Breast epithelium (tissue), 3 donors: ENCODE data around the gene ASTN1.

ENCODE experiments used
- POLR2A ChIP-seq: fragments of 450-650 bp; IDR thresholded peaks from one replicate; pipeline ENCODE4 v1.6.1; 2016; ENCODE audit warnings: antibody characterized with exemption, mild to moderate bottlenecking, moderate library complexity
- TF ChIP-seq, protein P1 (sequence below), 3 donors: fragments of 450-650 bp; IDR thresholded peaks; one replicate each; pipeline ENCODE4 v1.5.1; 2016 to 2017; ENCODE audit warnings: antibody characterized with exemption in 3 of 3, mild to moderate bottlenecking in 3 of 3, moderate library complexity in 3 of 3

DNA sequence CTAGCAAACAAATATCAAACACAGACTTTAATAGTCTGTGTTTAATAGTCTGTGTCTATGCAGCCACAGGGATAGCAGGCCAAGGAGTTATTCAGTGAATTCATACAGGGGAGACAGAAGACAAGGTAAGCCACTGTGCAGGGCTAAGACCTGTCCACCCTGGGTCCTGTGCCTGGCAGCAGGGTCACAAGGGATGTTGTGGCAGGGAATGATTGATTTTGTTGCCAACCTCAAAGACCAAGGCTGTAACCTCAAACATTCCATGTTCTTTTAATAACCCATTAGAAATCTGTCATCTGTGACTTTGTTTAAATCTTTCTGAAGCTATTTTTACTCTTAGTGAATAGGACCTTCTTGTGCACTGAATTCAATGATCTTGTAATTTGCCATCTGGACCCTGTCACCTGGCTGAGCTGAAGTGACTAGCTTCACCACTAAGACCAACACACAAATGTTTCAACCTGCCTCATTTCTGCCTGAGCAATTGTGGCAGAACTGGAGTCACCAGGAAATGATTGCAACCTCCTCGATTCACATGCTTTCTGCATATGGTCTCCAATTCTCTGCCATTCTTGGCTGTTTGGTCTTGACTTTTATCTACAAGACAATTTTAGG, 154.2 kb downstream of the ASTN1 start:
- TF ChIP-seq, protein P1, sequence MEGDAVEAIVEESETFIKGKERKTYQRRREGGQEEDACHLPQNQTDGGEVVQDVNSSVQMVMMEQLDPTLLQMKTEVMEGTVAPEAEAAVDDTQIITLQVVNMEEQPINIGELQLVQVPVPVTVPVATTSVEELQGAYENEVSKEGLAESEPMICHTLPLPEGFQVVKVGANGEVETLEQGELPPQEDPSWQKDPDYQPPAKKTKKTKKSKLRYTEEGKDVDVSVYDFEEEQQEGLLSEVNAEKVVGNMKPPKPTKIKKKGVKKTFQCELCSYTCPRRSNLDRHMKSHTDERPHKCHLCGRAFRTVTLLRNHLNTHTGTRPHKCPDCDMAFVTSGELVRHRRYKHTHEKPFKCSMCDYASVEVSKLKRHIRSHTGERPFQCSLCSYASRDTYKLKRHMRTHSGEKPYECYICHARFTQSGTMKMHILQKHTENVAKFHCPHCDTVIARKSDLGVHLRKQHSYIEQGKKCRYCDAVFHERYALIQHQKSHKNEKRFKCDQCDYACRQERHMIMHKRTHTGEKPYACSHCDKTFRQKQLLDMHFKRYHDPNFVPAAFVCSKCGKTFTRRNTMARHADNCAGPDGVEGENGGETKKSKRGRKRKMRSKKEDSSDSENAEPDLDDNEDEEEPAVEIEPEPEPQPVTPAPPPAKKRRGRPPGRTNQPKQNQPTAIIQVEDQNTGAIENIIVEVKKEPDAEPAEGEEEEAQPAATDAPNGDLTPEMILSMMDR (IDR thresholded peaks at IDR 0.05) = no peak
- no peak for TF ChIP-seq POLR2A
